ENCODE data around the gene SYT8. TPM values are rescaled to one million over a fixed set of nuclear protein-coding genes. Genes with fewer than 3 reads are reported as not detected.

The SYT8 gene
- total RNA-seq, 1 experiment from 2014 or later = not detected

GRCh38 chr11:1820463-1821325 is 14.1 kb upstream of the SYT8 start:
- no peaks in the 10 kb centered on the region for H3K4me1 ChIP-seq (ENCODE audit: insufficient read depth, low read length)
- no peak for DNase-seq
- no peaks in the 10 kb centered on the region for H4K20me1 ChIP-seq (ENCODE audit: control insufficient read depth, insufficient read depth, insufficient read length)
- WGBS (ENCODE audit: extremely low coverage, insufficient read length, low lambda C conversion rate) = no CpG with 5 or more reads among the region's 14 CpGs
- H3K23ac ChIP-seq (ENCODE audit: insufficient read length, low read depth, low read length) = no peak overlapping the region
- H3K56ac ChIP-seq (ENCODE audit: insufficient read length, low read depth, low read length) = no peak overlapping the region
- no peak overlapping the region for H3K9ac ChIP-seq (ENCODE audit: extremely low read depth, insufficient read length, low read length)
- no peaks in the 10 kb centered on the region for H3K79me1 ChIP-seq (ENCODE audit: insufficient read depth, low read depth, low read length, poor library complexity, severe bottlenecking)
- H3K14ac ChIP-seq (ENCODE audit: insufficient read depth, low read length) = no peak overlapping the region; the same call in 1 of the 2 replicates
- H2BK120ac ChIP-seq (ENCODE audit: low read depth, low read length, poor library complexity, severe bottlenecking) = no peak overlapping the region
- H4K5ac ChIP-seq (ENCODE audit: insufficient read length, low read depth, low read length) = no peak overlapping the region
- Mint-ChIP-seq H3K4me3 (no peak overlapping the region), H3K36me3 (ENCODE audit: insufficient read depth in 1 of 3, low read depth in 3 of 3) (no peaks in the 10 kb centered on the region), H3K27me3 (ENCODE audit: low read depth) (peaks cover 41% of the 10 kb centered on the region), H3K4me1 (no peaks in the 10 kb centered on the region), H3K9me3 (peaks cover 6 to 7% of the 10 kb centered on the region in 2 experiments; a peak in 3 of 5 replicates), H3K27ac (no peak overlapping the region)
- no peak overlapping the region for H2AFZ ChIP-seq (ENCODE audit: low read length)
- no peak overlapping the region for H3K27ac ChIP-seq (ENCODE audit: insufficient read length, low read depth, low read length)
- no peaks in the 10 kb centered on the region for H3K9me3 ChIP-seq (ENCODE audit: control insufficient read depth, low read depth, low read length)
- H4K91ac ChIP-seq (ENCODE audit: insufficient read length, low read depth, low read length) = no peak overlapping the region
- no peak overlapping the region for H2BK15ac ChIP-seq (ENCODE audit: low read depth, low read length)
- no peaks in the 10 kb centered on the region for H3K79me2 ChIP-seq (ENCODE audit: insufficient read depth, low read length)
- no peak for TF ChIP-seq CTCF (conservative IDR thresholded peaks at IDR 0.05)
- H3K18ac ChIP-seq (ENCODE audit: insufficient read length, low read depth, low read length) = no peak overlapping the region
- H3T11ph ChIP-seq (ENCODE audit: low read length) = no peak overlapping the region
- H2BK5ac ChIP-seq (ENCODE audit: insufficient read length, low read length) = no peak overlapping the region
- no peak overlapping the region for H4K8ac ChIP-seq (replicated peaks; ENCODE audit: insufficient read length, low read depth, low read length)
- no peak overlapping the region for H2AK5ac ChIP-seq (ENCODE audit: insufficient read length, low read length)
- H3K27me3 ChIP-seq (ENCODE audit: insufficient read depth, low read length) = no peaks in the 10 kb centered on the region
- no peaks in the 10 kb centered on the region for H3K23me2 ChIP-seq (ENCODE audit: insufficient read length, low read depth, low read length, poor library complexity, severe bottlenecking)
- H3K4me2 ChIP-seq (ENCODE audit: insufficient read depth, insufficient read length, low read length) = no peak overlapping the region
- H2BK12ac ChIP-seq (ENCODE audit: insufficient read length, low read depth, low read length) = no peak overlapping the region
- H2BK20ac ChIP-seq (ENCODE audit: low read depth, low read length, poor library complexity, severe bottlenecking) = no peak overlapping the region
- H3K4ac ChIP-seq (ENCODE audit: low read depth, low read length) = no peak overlapping the region

All from H9 (cell line).